Endothelial cell of umbilical vein (primary cell): ENCODE data around the gene GSTO2. TPM values are rescaled to one million over a fixed set of nuclear protein-coding genes. Genes with fewer than 3 reads are reported as not detected.

Source experiments
- BruUV-seq: library from RNA; stranded (reverse); fragments of 400-500 nt; replicated peaks from 2 replicates; lab custom pipeline; 2021; lab: Mats Ljungman, UMichigan
- CTCF ChIA-PET: fragments of 300-600, 350-600 bp; sonication (Branson Sonifier 250); formaldehyde crosslinking; loops from one replicate; lab custom pipeline; 2021; ENCODE audit warnings: antibody characterized with exemption, inconsistent platforms; lab: Charles Lee
- POLR2A ChIA-PET: fragments of 300-600, 350-600 bp; sonication (Branson Sonifier 250); formaldehyde crosslinking; loops from one replicate; lab custom pipeline; 2021; ENCODE audit warnings: antibody characterized with exemption, inconsistent platforms; lab: Charles Lee
- DNase-seq: peaks from one replicate; pipeline ENCODE4 v3.0.0-alpha.2; 2011; ENCODE audit warnings: low read depth, low spot score
- FAIRE-seq: peaks from 2 replicates; lab custom pipeline; 2011; peaks lifted over from hg19 to GRCh38; lab: Jason Lieb, UNC
- H2AFZ ChIP-seq: 2 replicates; pipeline ENCODE4 v1.6.0; 2012; ENCODE audit warnings: low read depth, low read length, control low read depth, inconsistent platforms
- H3K27ac ChIP-seq: 2 replicates; pipeline ENCODE4 v1.5.1; 2011; ENCODE audit warnings: low read depth, mild to moderate bottlenecking, control low read depth, low read length, moderate library complexity; ENCODE audit not compliant: insufficient read depth
- H3K27me3 ChIP-seq, 2 experiments: 2 replicates each; pipeline versions ENCODE4 v1.6.0 to v1.6.1; 2011; ENCODE audit warnings: low read length in 2 of 2, mixed read lengths in 1 of 2; ENCODE audit not compliant: control insufficient read depth in 2 of 2, insufficient read depth in 2 of 2
- H3K36me3 ChIP-seq, 2 experiments: 2 replicates in 1 of 2; 3 replicates in 1 of 2; pipeline ENCODE4 v1.5.1; 2011; ENCODE audit warnings: low read length in 2 of 2, mild to moderate bottlenecking in 1 of 2, moderate library complexity in 1 of 2; ENCODE audit not compliant: control insufficient read depth in 2 of 2, insufficient read depth in 2 of 2; ENCODE audit errors: extremely low read depth in 1 of 2
- H3K4me1 ChIP-seq: 3 replicates; pipeline ENCODE4 v1.5.1; 2011; ENCODE audit warnings: mild to moderate bottlenecking, low read length; ENCODE audit not compliant: control insufficient read depth, insufficient read depth; ENCODE audit errors: extremely low read depth
- H3K4me2 ChIP-seq: 2 replicates; pipeline ENCODE4 v1.6.1; 2011; ENCODE audit warnings: low read length, control low read depth, mixed read lengths; ENCODE audit not compliant: insufficient read depth
- H3K4me3 ChIP-seq, 3 experiments: fragments of 200-600 bp in 1 of 3; sonication (generic), shearing (Covaris generic) in 1 of 3; replicated peaks in 1 of 3; 2 replicates each; pipeline ENCODE4 v1.5.1; 2011 to 2016; ENCODE audit warnings: control low read depth in 3 of 3, low read length in 3 of 3, mild to moderate bottlenecking in 2 of 3, inconsistent platforms in 1 of 3, low read depth in 1 of 3, moderate library complexity in 1 of 3; ENCODE audit not compliant: insufficient read depth in 1 of 3
- H3K79me2 ChIP-seq: 2 replicates; pipeline ENCODE4 v1.6.0; 2012; ENCODE audit warnings: low read length, inconsistent platforms; ENCODE audit not compliant: control insufficient read depth, insufficient read depth
- H3K9ac ChIP-seq: replicated peaks from 2 replicates; pipeline ENCODE3; 2011; ENCODE audit warnings: low read length, control low read depth; ENCODE audit not compliant: insufficient read depth; ENCODE audit errors: extremely low read depth
- H3K9me1 ChIP-seq: replicated peaks from 3 replicates; pipeline ENCODE4 v1.6.0; 2011; ENCODE audit warnings: mild to moderate bottlenecking, low read length; ENCODE audit not compliant: control insufficient read depth, insufficient read depth; ENCODE audit errors: extremely low read depth
- H3K9me3 ChIP-seq: replicated peaks from 2 replicates; pipeline ENCODE4 v1.5.1; 2012; ENCODE audit warnings: low read length, inconsistent platforms; ENCODE audit not compliant: control insufficient read depth, insufficient read depth
- H4K20me1 ChIP-seq: replicated peaks from 2 replicates; pipeline ENCODE3; 2011; ENCODE audit warnings: mild to moderate bottlenecking, low read length; ENCODE audit not compliant: control insufficient read depth, insufficient read depth; ENCODE audit errors: extremely low read depth
- EZH2 ChIP-seq: IDR thresholded peaks from 2 replicates; pipeline ENCODE4 v1.6.1; 2012; ENCODE audit warnings: borderline replicate concordance, low read depth, mild to moderate bottlenecking, moderate library complexity, low read length, inconsistent platforms; ENCODE audit not compliant: severe bottlenecking
- FOS ChIP-seq: IDR thresholded peaks from 2 replicates; pipeline ENCODE4 v1.6.1; 2011; ENCODE audit warnings: mild to moderate bottlenecking, low read length, moderate library complexity, borderline replicate concordance; ENCODE audit not compliant: insufficient read depth
- GATA2 ChIP-seq: IDR thresholded peaks from 2 replicates; pipeline ENCODE4 v1.7.0; 2011; ENCODE audit warnings: low read depth, mild to moderate bottlenecking, moderate library complexity, mixed read lengths, low read length; ENCODE audit not compliant: insufficient read length, insufficient read depth
- JUN ChIP-seq: IDR thresholded peaks from 2 replicates; pipeline ENCODE4 v1.6.1; 2011; ENCODE audit warnings: borderline replicate concordance, low read depth; ENCODE audit not compliant: insufficient read length, insufficient read depth
- MYC ChIP-seq: IDR thresholded peaks from one replicate; pipeline ENCODE4 v1.6.1; 2011; ENCODE audit warnings: mild to moderate bottlenecking, low read depth, low read length
- POLR2A ChIP-seq: IDR thresholded peaks from 2 replicates; pipeline ENCODE4 v1.6.1; 2012; ENCODE audit warnings: low read depth, mild to moderate bottlenecking, control low read depth, low read length
- POLR2AphosphoS5 ChIP-seq: IDR thresholded peaks from 2 replicates; pipeline ENCODE4 v1.6.1; 2012; ENCODE audit warnings: low read depth, mild to moderate bottlenecking, control low read depth, low read length, moderate library complexity; ENCODE audit not compliant: insufficient read depth
- dilution Hi-C: fragments of 300-500 bp; cut with MboI; formaldehyde crosslinking; loops from one replicate; pipeline ENCODE4 v1.15.0; 2019; ENCODE audit warnings: low sequenced_read_pairs; ENCODE audit not compliant: extremely low pct_ligation_motif_present
- intact Hi-C: fragments of 100-400 bp; cut with micrococcal nuclease; formaldehyde crosslinking; loops from one replicate; pipeline ENCODE4 v1.10.0; 2022
- polyA plus RNA-seq, 4 experiments: library from polyadenylated mRNA; depleted of rRNA in 3 of 4; stranded (reverse) in 3 of 4; unstranded in 1 of 4; fragments of >200 nt; gene quantifications; 2 replicates each; pipeline versions ENCODE4 v1.2.1 to v1.2.3, GENCODE V29; 2011 to 2012; ENCODE audit warnings: missing spikeins in 1 of 4
- total RNA-seq: library from RNA; stranded (reverse); gene quantifications from 2 replicates; pipeline ENCODE4 v1.2.3, GENCODE V29; 2021
- TF ChIP-seq, protein P1 (sequence below), 2 donors: IDR thresholded peaks; 1 replicate in 1 of 2; 2 replicates in 1 of 2; pipeline ENCODE4 v1.5.1; 2011; ENCODE audit warnings: low read length in 2 of 2, mild to moderate bottlenecking in 2 of 2, moderate library complexity in 2 of 2, control low read depth in 1 of 2, inconsistent platforms in 1 of 2, low read depth in 1 of 2; ENCODE audit not compliant: insufficient read depth in 1 of 2; ENCODE audit errors: extremely low read depth in 1 of 2
- TF ChIP-seq, protein P2 (sequence below): IDR thresholded peaks from 2 replicates; pipeline ENCODE4 v1.6.1; 2011; ENCODE audit not compliant: insufficient read depth, insufficient read length

GSTO2 gene
- total and polyA plus RNA-seq, 2 donors (not counting 3 experiments of a cell fraction or from before 2014, with no cell fraction given): 0.84 to 1.4 TPM

DNA sequence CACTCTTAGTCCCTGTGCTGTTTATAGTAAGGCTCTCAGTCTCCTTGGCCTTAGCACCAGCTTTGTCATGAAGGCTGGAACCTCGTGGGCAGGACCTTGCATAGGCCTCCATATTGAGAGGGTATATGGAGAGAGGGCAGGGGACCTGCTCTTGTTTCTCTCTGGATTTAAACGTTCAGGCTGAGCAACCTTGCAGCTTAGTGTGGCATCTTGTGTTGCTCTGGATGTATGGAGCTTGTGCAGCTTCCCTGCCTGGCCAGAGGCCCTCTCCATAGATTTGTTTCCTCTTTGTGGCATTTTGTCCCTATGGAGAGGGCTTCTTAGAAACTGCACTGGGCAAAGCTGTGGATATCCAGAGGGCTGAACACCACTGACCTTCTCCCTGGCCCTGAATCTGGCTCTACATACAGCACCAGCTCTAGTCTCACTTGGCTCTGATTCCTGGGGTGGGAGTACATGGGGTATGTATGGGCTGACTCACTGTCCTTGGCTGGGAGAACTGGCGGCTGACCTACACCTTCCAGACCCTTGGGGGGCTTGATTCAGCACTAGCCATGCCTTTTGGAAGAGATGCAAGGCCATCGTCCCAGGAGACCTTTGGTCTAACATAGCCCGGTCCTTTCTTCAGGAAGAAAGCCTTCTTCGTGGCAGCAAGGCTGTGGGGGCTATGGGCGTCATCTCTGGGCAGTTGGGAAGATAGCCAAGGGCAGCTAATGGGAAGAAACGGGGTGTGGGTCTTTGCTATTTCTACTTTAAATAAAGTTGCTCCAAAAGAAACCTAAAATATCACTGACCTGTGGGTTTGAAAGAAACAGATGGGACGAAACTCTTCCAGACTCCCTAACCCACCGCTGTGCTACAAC lies 38.8 kb downstream of the GSTO2 start:
- dilution Hi-C loops (no loop called here), intact Hi-C loops (no loop called here)
- Histone ChIP-seq H4K20me1 (no peaks in the 10 kb centered on the region), H3K9me1 (no peaks in the 10 kb centered on the region), H3K9me3 (no peaks in the 10 kb centered on the region), H3K4me1 (peaks cover 12% of the 10 kb centered on the region), H3K27me3 (no peaks in the 10 kb centered on the region), H3K79me2 (peaks cover 28% of the 10 kb centered on the region), H3K27ac (no peak overlapping the region), H3K4me3 (no peak overlapping the region), H3K36me3 (peaks cover 0 to 3% of the 10 kb centered on the region in 2 experiments), H2AFZ (no peak overlapping the region), H3K4me2 (no peak overlapping the region), H3K9ac (no peak overlapping the region)
- BruUV-seq: no TSS peak
- no peak for FAIRE-seq
- CTCF ChIA-PET: interaction anchor here (0.8 to 5.8 kb wide), 9 partner anchors 14 to 46 kb away, joined by 3 to 107 read pairs (median 33); partner anchors contain the start of genes CFAP58 and ITPRIP
- no peak for DNase-seq
- TF ChIP-seq JUN (no peak), POLR2AphosphoS5 (no peak), EZH2 (no peak), GATA2 (no peak), FOS (no peak), MYC (no peak), POLR2A (no peak)
- TF ChIP-seq, protein P1, sequence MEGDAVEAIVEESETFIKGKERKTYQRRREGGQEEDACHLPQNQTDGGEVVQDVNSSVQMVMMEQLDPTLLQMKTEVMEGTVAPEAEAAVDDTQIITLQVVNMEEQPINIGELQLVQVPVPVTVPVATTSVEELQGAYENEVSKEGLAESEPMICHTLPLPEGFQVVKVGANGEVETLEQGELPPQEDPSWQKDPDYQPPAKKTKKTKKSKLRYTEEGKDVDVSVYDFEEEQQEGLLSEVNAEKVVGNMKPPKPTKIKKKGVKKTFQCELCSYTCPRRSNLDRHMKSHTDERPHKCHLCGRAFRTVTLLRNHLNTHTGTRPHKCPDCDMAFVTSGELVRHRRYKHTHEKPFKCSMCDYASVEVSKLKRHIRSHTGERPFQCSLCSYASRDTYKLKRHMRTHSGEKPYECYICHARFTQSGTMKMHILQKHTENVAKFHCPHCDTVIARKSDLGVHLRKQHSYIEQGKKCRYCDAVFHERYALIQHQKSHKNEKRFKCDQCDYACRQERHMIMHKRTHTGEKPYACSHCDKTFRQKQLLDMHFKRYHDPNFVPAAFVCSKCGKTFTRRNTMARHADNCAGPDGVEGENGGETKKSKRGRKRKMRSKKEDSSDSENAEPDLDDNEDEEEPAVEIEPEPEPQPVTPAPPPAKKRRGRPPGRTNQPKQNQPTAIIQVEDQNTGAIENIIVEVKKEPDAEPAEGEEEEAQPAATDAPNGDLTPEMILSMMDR (IDR thresholded peaks at IDR 0.05; ENCODE audit: extremely low read depth in 1 of 2, insufficient read depth in 1 of 2, low read depth in 1 of 2, low read length in 2 of 2): no peak
- TF ChIP-seq, protein P2, sequence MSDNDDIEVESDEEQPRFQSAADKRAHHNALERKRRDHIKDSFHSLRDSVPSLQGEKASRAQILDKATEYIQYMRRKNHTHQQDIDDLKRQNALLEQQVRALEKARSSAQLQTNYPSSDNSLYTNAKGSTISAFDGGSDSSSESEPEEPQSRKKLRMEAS: no peak
- POLR2A ChIA-PET: interaction anchor here (1.1 kb wide), 1 partner anchor 16 kb away, joined by 4 read pairs; no protein-coding TSS in a partner anchor
